GM19023 (cell line): ENCODE data around the gene GTPBP2.
"Not testable (repeated sequence)": the region's sequence is repeated elsewhere in the genome, so short reads cannot be mapped to it uniquely, and the experiment has no call there.

Experiments used
- ATAC-seq: cut with Tn5 transposase; IDR thresholded peaks from one replicate; pipeline ENCODE4 v1.9.1; 2021; ENCODE audit warnings: mild to moderate bottlenecking, moderate library complexity; ENCODE audit not compliant: unreplicated experiment

The GTPBP2 gene

GRCh38 chr6:43629104-43629504, at the start of gene GTPBP2:
Gene GTPBP2, minus strand, starts transcription at chr6:43629264. Its CDS starts 102 bp downstream, at chr6:43629162.
- ATAC-seq: peak; percentile 85

- ATAC-seq: no peak
Observed at GRCh38 chr6:43678341-43678740, 49.3 kb upstream of the GTPBP2 start.

GRCh38 chr6:43677759-43678158, 48.7 kb upstream of the GTPBP2 start:
- no peak for ATAC-seq

- no peak for ATAC-seq
Observed at GRCh38 chr6:43676962-43677606, 48.0 kb upstream of the GTPBP2 start.

- no peak for ATAC-seq
Observed at GRCh38 chr6:43674921-43675320, 45.9 kb upstream of the GTPBP2 start.

GRCh38 chr6:43674291-43674690, 45.2 kb upstream of the GTPBP2 start:
- ATAC-seq: no peak

- ATAC-seq: no peak
Observed at GRCh38 chr6:43673444-43674084, 44.5 kb upstream of the GTPBP2 start.

GRCh38 chr6:43671801-43672690, 43.0 kb upstream of the GTPBP2 start:
- ATAC-seq: no peak

- ATAC-seq: no peak
Observed at GRCh38 chr6:43671011-43671800, 42.1 kb upstream of the GTPBP2 start.

- ATAC-seq: no peak
Observed at GRCh38 chr6:43670623-43670986, 41.5 kb upstream of the GTPBP2 start.

GRCh38 chr6:43669922-43670622, 41.0 kb upstream of the GTPBP2 start:
- ATAC-seq: no peak

- ATAC-seq: no peak
Observed at GRCh38 chr6:43669050-43669921, 40.2 kb upstream of the GTPBP2 start.

- ATAC-seq: peak; percentile 41
Observed at GRCh38 chr6:43668151-43669028, 39.3 kb upstream of the GTPBP2 start.

GRCh38 chr6:43667245-43668150, 38.4 kb upstream of the GTPBP2 start:
- ATAC-seq: peak; percentile 42

GRCh38 chr6:43666196-43666920, 37.3 kb upstream of the GTPBP2 start:
- ATAC-seq: no peak

GRCh38 chr6:43665376-43665775, 36.3 kb upstream of the GTPBP2 start:
- ATAC-seq: no peak

GRCh38 chr6:43662948-43663347, 33.9 kb upstream of the GTPBP2 start:
- ATAC-seq: not testable (repeated sequence)
